H1 (cell line): Measurements from ENCODE around the gene DHRS13. TPM values are rescaled to one million over a fixed set of nuclear protein-coding genes. Genes with fewer than 3 reads are reported as not detected.
A peak's percentile ranks its signal among the peaks of the same experiment; 100 is the strongest.

ENCODE experiments used
- CTCF ChIA-PET: fragments of 300-600 bp; sonication (Branson Sonifier 250); formaldehyde crosslinking; loops from one replicate; lab custom pipeline; 2021; ENCODE audit not compliant: partially characterized antibody; lab: Charles Lee
- POLR2A ChIA-PET: fragments of 300-600 bp; sonication (Branson Sonifier 250); formaldehyde crosslinking; loops from one replicate; lab custom pipeline; 2021; ENCODE audit warnings: inconsistent platforms; ENCODE audit not compliant: partially characterized antibody; lab: Charles Lee
- DNase-seq, 2 experiments: peaks; one replicate each; pipeline versions ENCODE4 v3.0.0 to v3.0.0-alpha.2; 2010 to 2022; ENCODE audit warnings: low spot score in 2 of 2, low read depth in 1 of 2, mixed read lengths in 1 of 2
- FAIRE-seq: peaks from 2 replicates; lab custom pipeline; 2011; peaks lifted over from hg19 to GRCh38; lab: Jason Lieb, UNC
- H2AFZ ChIP-seq: 2 replicates; pipeline ENCODE4 v1.8.1; 2012; ENCODE audit warnings: low read length, inconsistent platforms
- H2AK5ac ChIP-seq: 2 replicates; pipeline ENCODE4 v1.6.1; 2013; ENCODE audit warnings: low read depth, low read length
- H2BK120ac ChIP-seq: replicated peaks from 2 replicates; pipeline ENCODE3; 2013; ENCODE audit warnings: low read depth, low read length, inconsistent platforms
- H2BK12ac ChIP-seq: 2 replicates; pipeline ENCODE4 v1.6.1; 2013; ENCODE audit warnings: low read depth, low read length
- H2BK15ac ChIP-seq: 2 replicates; pipeline ENCODE4 v1.6.1; 2013; ENCODE audit warnings: low read length
- H2BK20ac ChIP-seq: 2 replicates; pipeline ENCODE4 v1.6.1; 2013; ENCODE audit warnings: low read length
- H2BK5ac ChIP-seq: 2 replicates; pipeline ENCODE4 v1.6.1; 2013; ENCODE audit warnings: low read depth, low read length
- H3K14ac ChIP-seq: 2 replicates; pipeline ENCODE4 v1.6.1; 2013; ENCODE audit warnings: inconsistent platforms; ENCODE audit not compliant: insufficient read length
- H3K18ac ChIP-seq: 2 replicates; pipeline ENCODE4 v1.6.1; 2013; ENCODE audit warnings: low read length; ENCODE audit errors: extremely low read depth
- H3K23ac ChIP-seq: 2 replicates; pipeline ENCODE4 v1.6.1; 2013; ENCODE audit warnings: inconsistent platforms; ENCODE audit not compliant: insufficient read length
- H3K23me2 ChIP-seq: 2 replicates; pipeline ENCODE4 v1.6.1; 2013; ENCODE audit warnings: low read depth, low read length
- H3K27ac ChIP-seq: 2 replicates; pipeline ENCODE4 v1.6.1; 2011; ENCODE audit warnings: low read depth, low read length, inconsistent platforms
- H3K27me3 ChIP-seq, 4 experiments: replicated peaks in 1 of 4; 1 replicate in 1 of 4; 2 replicates in 3 of 4; pipeline versions ENCODE4 v1.6.1 to v1.8.1; 2011 to 2013; ENCODE audit warnings: low read length in 3 of 4, mild to moderate bottlenecking in 3 of 4, inconsistent platforms in 2 of 4, mixed read lengths in 2 of 4, moderate library complexity in 1 of 4; ENCODE audit not compliant: control insufficient read depth in 3 of 4, insufficient read depth in 3 of 4; ENCODE audit errors: extremely low read depth in 1 of 4
- H3K36me3 ChIP-seq, 4 experiments: 2 replicates each; pipeline versions ENCODE4 v1.6.1 to v1.8.1; 2011 to 2013; ENCODE audit warnings: mild to moderate bottlenecking in 4 of 4, low read length in 3 of 4, moderate library complexity in 2 of 4, control low read depth in 1 of 4, inconsistent platforms in 1 of 4; ENCODE audit not compliant: insufficient read depth in 4 of 4, control insufficient read depth in 2 of 4
- H3K4ac ChIP-seq: replicated peaks from 2 replicates; pipeline ENCODE3; 2013; ENCODE audit warnings: low read length, low read depth, mixed read lengths, inconsistent platforms; ENCODE audit not compliant: insufficient read length
- H3K4me1 ChIP-seq, 4 experiments: replicated peaks in 1 of 4; 1 replicate in 1 of 4; 2 replicates in 3 of 4; pipeline versions ENCODE4 v1.6.1 to v1.8.1; 2011 to 2013; ENCODE audit warnings: low read length in 3 of 4, inconsistent platforms in 2 of 4, mixed read lengths in 1 of 4; ENCODE audit not compliant: insufficient read depth in 4 of 4, control insufficient read depth in 3 of 4
- H3K4me2 ChIP-seq, 2 experiments: 2 replicates each; pipeline versions ENCODE4 v1.6.1 to v1.8.1; 2011 to 2013; ENCODE audit warnings: low read depth in 2 of 2, low read length in 2 of 2, control low read depth in 1 of 2, inconsistent platforms in 1 of 2, mild to moderate bottlenecking in 1 of 2; ENCODE audit not compliant: insufficient read depth in 1 of 2
- H3K4me3 ChIP-seq, 4 experiments: fragments of 200-600, 300-600 bp in 1 of 4; sonication (generic), shearing (Covaris generic), sonication (Bioruptor Twin) in 1 of 4; 2 replicates each; pipeline versions ENCODE4 v1.5.1 to v1.8.1; 2011 to 2016; ENCODE audit warnings: low read length in 4 of 4, low read depth in 3 of 4, control low read depth in 2 of 4, inconsistent platforms in 2 of 4, mild to moderate bottlenecking in 2 of 4, mixed read lengths in 1 of 4, moderate library complexity in 1 of 4; ENCODE audit not compliant: insufficient read depth in 2 of 4; ENCODE audit errors: extremely low read depth in 1 of 4
- H3K56ac ChIP-seq: replicated peaks from 2 replicates; pipeline ENCODE3; 2013; ENCODE audit warnings: low read depth, mild to moderate bottlenecking, mixed read lengths, low read length, inconsistent platforms; ENCODE audit not compliant: insufficient read length
- H3K79me1 ChIP-seq: 2 replicates; pipeline ENCODE4 v1.6.1; 2013; ENCODE audit warnings: low read depth, low read length, control low read depth
- H3K79me2 ChIP-seq, 2 experiments: 2 replicates each; pipeline versions ENCODE4 v1.6.1 to v1.8.1; 2012 to 2013; ENCODE audit warnings: low read length in 2 of 2, mild to moderate bottlenecking in 2 of 2, inconsistent platforms in 1 of 2; ENCODE audit not compliant: insufficient read depth in 2 of 2, control insufficient read depth in 1 of 2
- H3K9ac ChIP-seq, 4 experiments: replicated peaks in 1 of 4; 1 replicate in 1 of 4; 2 replicates in 3 of 4; pipeline versions ENCODE4 v1.6.1 to v1.8.1; 2011 to 2013; ENCODE audit warnings: low read depth in 3 of 4, low read length in 3 of 4, control low read depth in 2 of 4, mild to moderate bottlenecking in 2 of 4, moderate library complexity in 2 of 4, inconsistent platforms in 1 of 4; ENCODE audit errors: extremely low read depth in 1 of 4
- H3K9me3 ChIP-seq, 2 experiments: 2 replicates each; pipeline versions ENCODE4 v1.6.1 to v1.8.1; 2012 to 2013; ENCODE audit warnings: mild to moderate bottlenecking in 2 of 2, moderate library complexity in 2 of 2, control low read depth in 1 of 2, inconsistent platforms in 1 of 2, low read depth in 1 of 2, low read length in 1 of 2, mixed read lengths in 1 of 2; ENCODE audit not compliant: insufficient read depth in 2 of 2
- H4K20me1 ChIP-seq, 2 experiments: replicated peaks in 1 of 2; 2 replicates each; pipeline versions ENCODE3 to v1.8.1; 2011 to 2013; ENCODE audit warnings: inconsistent platforms in 2 of 2, low read length in 2 of 2, mild to moderate bottlenecking in 1 of 2; ENCODE audit not compliant: insufficient read depth in 2 of 2, control insufficient read depth in 1 of 2
- H4K5ac ChIP-seq: 2 replicates; pipeline ENCODE4 v1.6.1; 2013; ENCODE audit warnings: low read length, low read depth, mixed read lengths, inconsistent platforms; ENCODE audit not compliant: insufficient read length
- H4K8ac ChIP-seq: 2 replicates; pipeline ENCODE4 v1.8.0; 2013; ENCODE audit warnings: mild to moderate bottlenecking, moderate library complexity, low read length, inconsistent platforms; ENCODE audit not compliant: insufficient read depth; ENCODE audit errors: extremely low read depth
- H4K91ac ChIP-seq: replicated peaks from 2 replicates; pipeline ENCODE3; 2013; ENCODE audit warnings: low read length, mixed read lengths, inconsistent platforms; ENCODE audit not compliant: insufficient read length
- CBX8 ChIP-seq: fragments of 300-800, 300-1000 bp; sonication (generic); IDR thresholded peaks from 2 replicates; pipeline ENCODE4 v1.7.1; 2016; ENCODE audit warnings: low read depth, low read length, borderline replicate concordance
- CEBPB ChIP-seq: IDR thresholded peaks from 2 replicates; pipeline ENCODE4 v1.6.1; 2012; ENCODE audit warnings: low read depth, low read length
- EGR1 ChIP-seq: IDR thresholded peaks from 2 replicates; pipeline ENCODE4 v1.6.1; 2011; ENCODE audit warnings: low read depth, low read length, borderline replicate concordance
- EP300 ChIP-seq, 2 experiments: IDR thresholded peaks; 1 replicate in 1 of 2; 2 replicates in 1 of 2; pipeline ENCODE4 v1.6.1; 2011 to 2012; ENCODE audit warnings: low read depth in 2 of 2, low read length in 2 of 2, mild to moderate bottlenecking in 2 of 2, borderline replicate concordance in 1 of 2, inconsistent platforms in 1 of 2, moderate library complexity in 1 of 2
- GABPA ChIP-seq: IDR thresholded peaks from 2 replicates; pipeline ENCODE4 v1.6.1; 2011; ENCODE audit warnings: mild to moderate bottlenecking, low read length, moderate library complexity, borderline replicate concordance; ENCODE audit not compliant: insufficient read depth
- GTF2F1 ChIP-seq: IDR thresholded peaks from 2 replicates; pipeline ENCODE4 v1.6.1; 2012; ENCODE audit warnings: low read depth, low read length, improper control_type of control experiment, borderline replicate concordance
- RAD21 ChIP-seq, 2 experiments: IDR thresholded peaks in 1 of 2; conservative IDR thresholded peaks in 1 of 2; 2 replicates each; pipeline ENCODE4 v1.6.1; 2011; ENCODE audit warnings: low read depth in 2 of 2, low read length in 2 of 2, improper control_type of control experiment in 1 of 2, inconsistent platforms in 1 of 2, mild to moderate bottlenecking in 1 of 2, moderate library complexity in 1 of 2
- SIN3A ChIP-seq, 2 experiments: IDR thresholded peaks in 1 of 2; conservative IDR thresholded peaks in 1 of 2; 2 replicates each; pipeline ENCODE4 v1.6.1; 2011 to 2012; ENCODE audit warnings: low read length in 2 of 2, improper control_type of control experiment in 1 of 2, low read depth in 1 of 2, mild to moderate bottlenecking in 1 of 2
- TEAD4 ChIP-seq: IDR thresholded peaks from 2 replicates; pipeline ENCODE4 v1.6.1; 2012; ENCODE audit warnings: low read depth, low read length, inconsistent platforms, mixed read lengths
- WGBS, 2 experiments: shearing (Covaris generic) in 1 of 2; methylation state at CpG; one replicate each; pipeline versions ENCODE4 v1.1.6 to v1.1.7; 2013 to 2015; ENCODE audit warnings: low lambda C conversion rate in 2 of 2, mixed read lengths in 2 of 2, inconsistent platforms in 1 of 2, low coverage in 1 of 2, missing lambda C conversion rate in 1 of 2; ENCODE audit not compliant: insufficient replicate concordance in 2 of 2, insufficient coverage in 1 of 2, insufficient read length in 1 of 2; ENCODE audit errors: extremely low coverage in 1 of 2, missing lambda C conversion rate in 1 of 2; 5-methylcytosine and 5-hydroxymethylcytosine counted together
- polyA plus RNA-seq, 7 experiments: library from polyadenylated mRNA; depleted of rRNA in 3 of 7; stranded (reverse) in 5 of 7; unstranded in 2 of 7; fragments of >200 nt in 5 of 7; fragments of 200-250 nt in 2 of 7; gene quantifications; 1 replicate in 5 of 7; 2 replicates in 1 of 7; 4 replicates in 1 of 7; pipeline versions ENCODE4 v1.2.1 to v1.2.3, GENCODE V29; 2011 to 2013; ENCODE audit warnings: missing spikeins in 2 of 7, mixed read lengths in 2 of 7
- total RNA-seq: library from RNA; stranded (reverse); fragmentation: NEBNext Ultra II Directional; extraction: Animal tissue kit (Norgen Biotek cat#: 25700); gene quantifications from 2 replicates; pipeline ENCODE4 v1.2.1, GENCODE V29; 2021

Gene DHRS13
- total and polyA plus RNA-seq, 2 of the 8 experiments (the other 6 are each of a cell fraction or from before 2014, with no cell fraction given), result 23.7 to 30.0 TPM

GRCh38 chr17:28895794-28896447 lies 7.0 kb downstream of the DHRS13 start:
- Histone ChIP-seq H3K36me3 (no peaks in the 10 kb centered on the region; a peak in 2 of 8 replicates), H3K23me2 (peaks cover 4% of the 10 kb centered on the region; the same call in 1 of the 2 replicates), H2BK5ac (no peak overlapping the region), H3K18ac (no peak overlapping the region), H4K5ac (no peak overlapping the region), H2BK120ac (no peak overlapping the region), H2BK20ac (no peak overlapping the region), H3K79me2 (peaks cover 4 to 23% of the 10 kb centered on the region in 2 experiments), H3K4me2 (peak overlapping the region; percentile 68 to 71), H3K14ac (no peak overlapping the region), H4K91ac (no peak overlapping the region), H3K9me3 (no peaks in the 10 kb centered on the region), H3K9ac (no peak overlapping the region; a peak in 1 of 7 replicates), H3K27ac (no peak overlapping the region), H3K23ac (no peak overlapping the region), H4K8ac (no peak overlapping the region), H2BK15ac (no peak overlapping the region), H3K79me1 (peaks cover 11% of the 10 kb centered on the region), H3K4me1 (peaks cover 0 to 13% (median 4%) of the 10 kb centered on the region in 4 experiments; a peak in 6 of 7 replicates), H2BK12ac (no peak overlapping the region), H3K4ac (no peak overlapping the region), H3K27me3 (no peaks in the 10 kb centered on the region), H3K4me3 (peak overlapping the region; percentile 79 to 94 (median 89); a peak in 6 of 8 replicates), H4K20me1 (peaks cover 0 to 7% of the 10 kb centered on the region in 2 experiments), H2AFZ (no peak overlapping the region), H2AK5ac (no peak overlapping the region), H3K56ac (no peak overlapping the region)
- CTCF ChIA-PET, result interaction anchor here (0.9 to 7.3 kb wide), 9 partner anchors 9 to 221 kb away, joined by 3 to 47 read pairs (median 8); no protein-coding TSS in a partner anchor
- 71% methylated on average over 3 of the region's 3 CpGs; no CpG with 5 or more reads in 1 of the 2 experiments for WGBS, 2 experiments
- TF ChIP-seq TEAD4 (no peak), CBX8 (no peak), EP300 (IDR thresholded peaks at IDR 0.05; ENCODE audit: borderline replicate concordance in 1 of 2, low read depth in 2 of 2, low read length in 2 of 2) (no peak), GABPA (no peak), EGR1 (no peak), GTF2F1 (no peak), CEBPB (no peak), SIN3A (conservative IDR thresholded peaks at IDR 0.05 in 1 of 2, IDR thresholded peaks at IDR 0.05 in 1 of 2; ENCODE audit: low read depth in 1 of 2, low read length in 2 of 2) (no peak), RAD21 (IDR thresholded peaks at IDR 0.05 in 1 of 2, conservative IDR thresholded peaks at IDR 0.05 in 1 of 2; ENCODE audit: low read depth in 2 of 2, low read length in 2 of 2) (no peak)
- no peak for FAIRE-seq
- DNase-seq, result no peak
- POLR2A ChIA-PET, result interaction anchor here (0.6 to 5.2 kb wide), 14 partner anchors 9 to 184 kb away, joined by 3 to 51 read pairs (median 6); partner anchors contain the start of genes FAM222B, PROCA1, RPL23A and TLCD1
